OCI-LY7 (cell line): Measurements from ENCODE around the gene PRELID2. TPM values are rescaled to one million over a fixed set of nuclear protein-coding genes. Genes with fewer than 3 reads are reported as not detected.

Experiments used
- BruUV-seq: library from RNA; stranded (reverse); fragments of 400-500 nt; replicated peaks from 2 replicates; lab custom pipeline; 2021; lab: Mats Ljungman, UMichigan
- CTCF ChIA-PET: fragments of 300-600 bp; sonication (Branson Sonifier 250); formaldehyde crosslinking; loops from one replicate; lab custom pipeline; 2022; ENCODE audit warnings: antibody characterized with exemption; ENCODE audit not compliant: unreplicated experiment; lab: Charles Lee
- POLR2A ChIA-PET: fragments of 300-600 bp; sonication (Branson Sonifier 250); formaldehyde crosslinking; loops from one replicate; lab custom pipeline; 2022; ENCODE audit warnings: antibody characterized with exemption; lab: Charles Lee
- DNase-seq: peaks from one replicate; pipeline ENCODE4 v3.0.0-alpha.2; 2015; ENCODE audit warnings: low spot score
- H2AFZ ChIP-seq: fragments of 200-600 bp; sonication (generic), shearing (Covaris generic); 2 replicates; pipeline ENCODE4 v1.6.1; 2014; ENCODE audit warnings: mild to moderate bottlenecking, antibody characterized with exemption, low read length, moderate library complexity
- H3K27ac ChIP-seq: fragments of 200-600 bp; sonication (generic); 2 replicates; pipeline ENCODE4 v1.5.1; 2014; ENCODE audit warnings: mixed run types, low read depth, mild to moderate bottlenecking, moderate library complexity, low read length, inconsistent platforms; ENCODE audit not compliant: poor library complexity, severe bottlenecking
- H3K36me3 ChIP-seq: fragments of 200-600 bp; sonication (generic); 2 replicates; pipeline ENCODE4 v1.6.1; 2014; ENCODE audit warnings: mild to moderate bottlenecking, antibody characterized with exemption, low read length, moderate library complexity, mixed read lengths; ENCODE audit not compliant: insufficient read depth
- H3K4me1 ChIP-seq: fragments of 200-600 bp; sonication (generic); 2 replicates; pipeline ENCODE4 v1.5.1; 2014; ENCODE audit warnings: mild to moderate bottlenecking, low read length; ENCODE audit not compliant: insufficient read depth, poor library complexity, severe bottlenecking
- H3K4me2 ChIP-seq: fragments of 200-600 bp; sonication (generic); 2 replicates; pipeline ENCODE4 v1.6.1; 2014; ENCODE audit warnings: mild to moderate bottlenecking, low read length
- H3K4me3 ChIP-seq: fragments of 200-600 bp; sonication (generic); 2 replicates; pipeline ENCODE4 v1.5.1; 2014; ENCODE audit warnings: mild to moderate bottlenecking, low read depth, low read length; ENCODE audit not compliant: poor library complexity, severe bottlenecking
- H3K79me2 ChIP-seq: fragments of 200-600 bp; sonication (generic); 2 replicates; pipeline ENCODE4 v1.6.1; 2016; ENCODE audit warnings: low read depth, mild to moderate bottlenecking, low read length, moderate library complexity, mixed read lengths; ENCODE audit not compliant: insufficient read depth
- H3K9me2 ChIP-seq: fragments of 200-600 bp; sonication (generic); 2 replicates; pipeline ENCODE4 v1.6.1; 2016; ENCODE audit warnings: mild to moderate bottlenecking, low read length, mixed read lengths; ENCODE audit not compliant: insufficient read depth
- H3K9me3 ChIP-seq: fragments of 200-600 bp; sonication (generic); 2 replicates; pipeline ENCODE4 v1.6.1; 2014; ENCODE audit warnings: mild to moderate bottlenecking, mixed run types, low read length, mixed read lengths
- H4K20me1 ChIP-seq: fragments of 200-600 bp; sonication (generic); 2 replicates; pipeline ENCODE4 v1.6.1; 2014; ENCODE audit warnings: mild to moderate bottlenecking, antibody characterized with exemption, low read length, moderate library complexity, mixed read lengths; ENCODE audit not compliant: insufficient read depth
- EZH2phosphoT487 ChIP-seq: fragments of 200-600 bp; sonication (generic); IDR thresholded peaks from 2 replicates; pipeline ENCODE4 v1.6.1; 2018; ENCODE audit warnings: low read depth, borderline replicate concordance, mild to moderate bottlenecking, mixed run types, antibody characterized with exemption, low read length, moderate library complexity, mixed read lengths
- intact Hi-C: fragments of 100-400 bp; cut with micrococcal nuclease; formaldehyde crosslinking; loops from one replicate; pipeline ENCODE4 v1.10.0; 2022; ENCODE audit not compliant: unreplicated experiment
- total RNA-seq, 2 experiments: library from RNA; depleted of rRNA in 1 of 2; stranded (reverse); fragments of >200 nt in 1 of 2; shearing (Covaris generic) in 1 of 2; gene quantifications; 2 replicates each; pipeline ENCODE4 v1.2.3, GENCODE V29; 2014 to 2022
- TF ChIP-seq, protein P1 (sequence below): fragments of 200-600 bp; sonication (generic); conservative IDR thresholded peaks from 2 replicates; pipeline ENCODE4 v1.5.1; 2014; ENCODE audit warnings: mild to moderate bottlenecking, antibody characterized with exemption, low read length, moderate library complexity, mixed read lengths

Gene PRELID2
- total RNA-seq, 2 experiments from 2014 or later: 1.4 to 9.5 TPM

DNA sequence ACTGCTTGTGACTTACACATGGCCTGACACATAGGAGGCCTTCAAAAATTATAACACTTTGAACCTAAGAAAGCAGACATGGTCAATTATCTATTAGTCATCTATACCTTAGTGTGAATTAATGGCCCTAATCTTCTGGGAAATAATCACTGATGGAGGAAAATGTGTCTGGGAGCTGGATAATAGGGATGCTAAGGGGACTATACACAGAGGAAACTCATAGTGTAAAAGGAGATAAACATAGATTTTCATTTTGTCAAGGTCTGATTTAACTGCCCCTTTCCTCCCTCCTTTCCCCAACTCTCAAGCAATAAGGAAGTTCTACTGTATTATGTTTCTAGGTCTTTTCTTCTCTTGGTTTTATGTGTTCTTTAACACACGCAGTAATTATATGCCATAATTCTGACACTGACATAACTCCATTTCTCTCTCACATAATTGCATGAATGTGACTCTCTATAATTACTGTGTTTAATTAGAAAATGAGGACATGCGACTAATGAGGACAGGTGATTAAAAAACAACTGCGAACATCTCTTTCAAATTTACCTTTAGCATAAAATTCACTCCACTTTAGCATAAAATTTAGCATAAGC is 18.7 kb upstream of the PRELID2 start:
- DNase-seq: no peak
- Histone ChIP-seq H2AFZ (no peak overlapping the region), H3K4me1 (no peaks in the 10 kb centered on the region), H3K9me3 (no peaks in the 10 kb centered on the region), H3K9me2 (no peaks in the 10 kb centered on the region), H4K20me1 (no peaks in the 10 kb centered on the region), H3K4me3 (no peak overlapping the region), H3K4me2 (no peak overlapping the region), H3K79me2 (no peaks in the 10 kb centered on the region), H3K36me3 (no peaks in the 10 kb centered on the region), H3K27ac (no peak overlapping the region)
- ChIA-PET CTCF (no interaction called here), POLR2A (interaction anchor here (0.6 kb wide), 1 partner anchor 1997 kb away, joined by 5 read pairs; no protein-coding TSS in a partner anchor)
- BruUV-seq: no TSS peak
- TF ChIP-seq, protein P1, sequence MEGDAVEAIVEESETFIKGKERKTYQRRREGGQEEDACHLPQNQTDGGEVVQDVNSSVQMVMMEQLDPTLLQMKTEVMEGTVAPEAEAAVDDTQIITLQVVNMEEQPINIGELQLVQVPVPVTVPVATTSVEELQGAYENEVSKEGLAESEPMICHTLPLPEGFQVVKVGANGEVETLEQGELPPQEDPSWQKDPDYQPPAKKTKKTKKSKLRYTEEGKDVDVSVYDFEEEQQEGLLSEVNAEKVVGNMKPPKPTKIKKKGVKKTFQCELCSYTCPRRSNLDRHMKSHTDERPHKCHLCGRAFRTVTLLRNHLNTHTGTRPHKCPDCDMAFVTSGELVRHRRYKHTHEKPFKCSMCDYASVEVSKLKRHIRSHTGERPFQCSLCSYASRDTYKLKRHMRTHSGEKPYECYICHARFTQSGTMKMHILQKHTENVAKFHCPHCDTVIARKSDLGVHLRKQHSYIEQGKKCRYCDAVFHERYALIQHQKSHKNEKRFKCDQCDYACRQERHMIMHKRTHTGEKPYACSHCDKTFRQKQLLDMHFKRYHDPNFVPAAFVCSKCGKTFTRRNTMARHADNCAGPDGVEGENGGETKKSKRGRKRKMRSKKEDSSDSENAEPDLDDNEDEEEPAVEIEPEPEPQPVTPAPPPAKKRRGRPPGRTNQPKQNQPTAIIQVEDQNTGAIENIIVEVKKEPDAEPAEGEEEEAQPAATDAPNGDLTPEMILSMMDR: no peak
- no peak for TF ChIP-seq EZH2phosphoT487
- intact Hi-C loops: no loop called here

DNA sequence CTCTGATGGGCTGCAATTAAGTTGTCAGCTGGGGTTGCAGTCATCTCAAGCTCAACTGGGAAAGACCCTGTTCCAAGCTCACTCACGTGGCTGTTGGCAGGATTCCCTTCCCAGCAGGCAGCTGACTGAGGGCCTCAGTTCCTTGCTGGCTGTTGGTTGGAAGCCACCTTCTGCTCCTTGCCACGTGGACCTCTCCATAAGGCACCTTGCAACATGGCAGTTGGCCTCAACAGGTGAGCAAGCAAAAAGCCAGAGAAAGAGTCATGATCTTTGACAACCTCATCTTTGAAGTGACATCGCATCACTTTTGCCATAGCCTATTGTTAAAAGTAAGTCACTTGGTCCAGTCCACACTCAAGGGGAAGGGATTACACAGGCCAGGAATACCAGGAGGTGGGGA is 17.8 kb upstream of the PRELID2 start:
- Histone ChIP-seq H3K36me3 (no peaks in the 10 kb centered on the region), H3K4me3 (no peak overlapping the region), H3K4me1 (no peaks in the 10 kb centered on the region), H3K27ac (no peak overlapping the region), H3K79me2 (no peaks in the 10 kb centered on the region), H4K20me1 (no peaks in the 10 kb centered on the region), H3K4me2 (no peak overlapping the region), H2AFZ (no peak overlapping the region), H3K9me2 (no peaks in the 10 kb centered on the region), H3K9me3 (no peaks in the 10 kb centered on the region)
- TF ChIP-seq, protein P1: no peak
- TF ChIP-seq EZH2phosphoT487: no peak
- no peak for DNase-seq
- ChIA-PET CTCF (no interaction called here), POLR2A (no interaction called here)
- BruUV-seq: no TSS peak
- intact Hi-C loops: no loop called here

DNA sequence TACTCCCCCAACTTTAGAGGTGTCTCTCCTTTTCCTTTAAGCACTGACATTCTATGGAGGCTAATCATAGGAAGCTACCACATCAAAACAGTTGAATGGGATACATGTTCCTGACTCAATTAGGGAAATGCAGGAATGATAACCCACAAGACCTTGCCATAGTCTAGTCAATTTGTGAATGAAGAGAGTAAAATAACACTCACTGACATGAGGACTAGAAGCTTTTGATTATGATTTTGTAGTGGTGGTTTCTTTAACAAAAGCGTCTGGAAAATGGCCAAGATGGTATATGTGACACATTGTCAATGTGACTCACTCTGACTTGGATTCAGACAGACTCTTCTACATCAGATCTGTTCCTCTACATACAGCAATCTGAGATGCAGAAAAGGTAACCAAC is 13.7 kb upstream of the PRELID2 start:
- no peaks in the 10 kb centered on the region for H3K9me2 ChIP-seq
- no peak overlapping the region for H3K4me3 ChIP-seq
- H2AFZ ChIP-seq: no peak overlapping the region
- H3K36me3 ChIP-seq: no peaks in the 10 kb centered on the region
- H3K79me2 ChIP-seq: no peaks in the 10 kb centered on the region
- POLR2A ChIA-PET: no interaction called here
- no TSS peak for BruUV-seq
- H3K4me2 ChIP-seq: no peak overlapping the region
- no peak for DNase-seq
- no peaks in the 10 kb centered on the region for H4K20me1 ChIP-seq
- no peak overlapping the region for H3K27ac ChIP-seq
- H3K9me3 ChIP-seq: no peaks in the 10 kb centered on the region
- no peaks in the 10 kb centered on the region for H3K4me1 ChIP-seq
- TF ChIP-seq, protein P1: no peak
- TF ChIP-seq EZH2phosphoT487: no peak
- intact Hi-C loops: no loop called here
- CTCF ChIA-PET: no interaction called here
